Measurements from ENCODE around the gene EXO1. TPM values are rescaled to one million over a fixed set of nuclear protein-coding genes. Genes with fewer than 3 reads are reported as not detected.

EXO1 gene
- 1.7 and 2.1 TPM in 2 replicates for total RNA-seq

DNA sequence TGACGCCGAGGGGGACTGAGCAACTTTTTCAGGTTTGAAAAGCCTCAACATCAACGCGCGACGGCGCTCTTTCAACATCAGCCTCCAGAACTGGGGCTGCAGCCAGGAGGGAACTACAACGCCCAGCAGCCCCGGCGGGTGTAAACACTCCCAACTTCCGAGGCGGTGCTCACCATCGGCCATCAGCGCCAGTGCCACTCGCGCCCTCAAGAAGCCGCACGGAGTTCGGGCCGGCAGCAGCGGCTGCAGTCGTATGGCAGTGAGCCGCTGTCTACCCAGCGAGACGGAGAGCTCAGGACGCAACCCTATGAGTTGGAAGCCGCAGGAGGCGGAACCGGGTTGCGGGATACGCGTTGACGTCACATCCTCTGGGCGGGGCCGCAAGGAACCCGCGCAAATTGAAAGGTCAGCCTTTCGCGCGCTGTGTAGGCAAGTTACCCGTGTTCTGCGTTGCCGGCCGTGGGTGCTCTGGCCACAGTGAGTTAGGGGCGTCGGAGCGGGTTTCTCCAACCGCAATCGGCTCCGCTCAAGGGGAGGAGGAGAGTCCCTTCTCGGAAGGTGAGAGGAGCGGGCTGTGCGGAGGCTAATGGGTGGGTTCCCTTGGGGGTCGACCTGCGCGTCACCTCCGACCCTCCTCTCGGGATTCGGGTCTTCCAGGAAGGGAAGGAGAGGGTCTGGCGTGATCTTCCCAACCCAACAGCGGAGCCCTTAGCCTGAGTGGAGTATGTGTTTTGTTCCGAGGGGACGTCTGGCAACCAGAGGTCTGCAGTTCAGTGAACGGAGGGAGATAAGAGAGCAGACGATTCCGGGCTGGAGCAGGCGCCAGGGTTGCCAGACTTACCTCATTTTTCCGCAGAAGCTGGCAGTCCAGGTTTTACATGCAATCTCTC is at the start of gene EXO1:
EXO1 (plus strand) TSS at position 409 of the 890 bp plus-strand sequence. CDS start 2,222 bp downstream, outside the sequence.

Other genes with a start within 250 kb of the EXO1 start
- gene CHML, start 207.8 kb upstream of the EXO1 start, total RNA-seq: 10.3 and 14.0 TPM in 2 replicates
- 16.6 and 20.7 TPM in 2 replicates for gene OPN3, start 207.8 kb upstream of the EXO1 start, total RNA-seq
- gene WDR64, start 195.9 kb upstream of the EXO1 start, total RNA-seq: under 0.01 TPM in 1 of 2 replicates, not detected in the other
- gene BECN2, start 109.6 kb downstream of the EXO1 start, total RNA-seq: not detected in 2 replicates
- not detected in 2 replicates for gene MAP1LC3C, start 150.9 kb downstream of the EXO1 start, total RNA-seq